HG03159 (cell line): ENCODE data around the gene OR7G2.
"Not testable (repeated sequence)": the region's sequence is repeated elsewhere in the genome, so short reads cannot be mapped to it uniquely, and the experiment has no call there.

ENCODE experiments used
- ATAC-seq: cut with Tn5 transposase; IDR thresholded peaks from one replicate; pipeline ENCODE4 v1.9.1; 2021; ENCODE audit warnings: mild to moderate bottlenecking, moderate library complexity; ENCODE audit not compliant: unreplicated experiment

Gene OR7G2

DNA sequence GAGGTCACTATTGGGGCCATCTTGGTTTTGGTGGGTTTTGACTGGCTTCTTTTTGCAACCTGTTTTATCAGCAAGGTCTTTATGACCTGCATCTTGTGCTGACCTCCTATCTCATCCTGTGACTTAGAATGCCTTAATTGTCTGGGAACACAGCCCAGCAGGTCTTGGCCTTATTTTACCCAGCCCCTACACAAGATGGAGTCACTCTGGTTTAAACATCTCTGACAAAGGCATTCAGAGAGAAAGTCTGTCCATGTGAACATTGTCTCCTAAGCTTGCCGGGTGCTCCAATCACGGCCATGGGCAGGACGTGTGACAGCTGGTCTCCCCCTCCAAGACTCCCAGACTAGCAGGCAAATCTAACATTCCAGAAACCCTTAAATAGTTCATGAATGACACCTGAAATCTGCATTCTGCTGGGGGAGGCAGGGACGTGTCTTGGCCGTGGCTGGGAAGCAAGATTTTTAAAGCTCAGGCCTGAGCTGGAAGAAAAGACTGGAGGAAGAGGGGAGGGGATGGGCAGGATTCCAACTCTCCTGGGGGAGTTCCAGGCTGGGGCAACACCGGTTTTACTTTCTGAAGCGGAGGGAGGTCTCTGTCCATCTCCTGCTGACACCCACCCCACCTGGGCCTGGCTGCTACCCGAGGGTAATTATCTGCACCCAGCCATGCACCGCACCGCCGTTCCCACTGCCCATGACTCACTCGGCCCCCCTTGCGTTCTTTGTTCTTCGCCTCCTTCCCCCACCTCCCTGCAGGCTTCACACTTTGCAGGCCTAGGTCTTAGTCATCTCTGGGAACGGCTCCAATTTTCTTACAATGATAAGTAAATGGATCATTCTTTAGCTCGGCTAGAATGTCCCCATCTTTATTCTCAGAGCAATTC lies 32.0 kb downstream of the OR7G2 start:
- no peak for ATAC-seq

DNA sequence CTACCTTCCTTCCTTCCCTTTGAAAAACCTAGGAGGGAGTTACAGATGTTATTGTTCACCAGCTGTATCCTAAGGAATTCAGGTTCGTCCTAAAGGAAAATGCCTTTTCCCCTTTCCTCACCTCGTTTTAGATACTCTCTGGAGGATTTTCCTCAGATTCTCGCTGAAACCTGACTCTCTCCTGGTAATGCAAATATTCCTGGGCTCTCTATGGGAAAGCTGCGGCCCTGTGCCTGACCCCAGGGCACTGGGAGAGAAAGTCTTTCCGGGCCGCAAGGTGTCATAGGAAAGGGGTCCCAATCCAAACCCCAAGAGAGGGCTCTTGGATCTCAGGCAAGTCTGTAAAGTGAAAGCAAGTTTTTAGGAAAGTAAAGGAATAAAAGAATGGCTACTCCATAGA lies 33.5 kb downstream of the OR7G2 start:
- no peak for ATAC-seq

DNA sequence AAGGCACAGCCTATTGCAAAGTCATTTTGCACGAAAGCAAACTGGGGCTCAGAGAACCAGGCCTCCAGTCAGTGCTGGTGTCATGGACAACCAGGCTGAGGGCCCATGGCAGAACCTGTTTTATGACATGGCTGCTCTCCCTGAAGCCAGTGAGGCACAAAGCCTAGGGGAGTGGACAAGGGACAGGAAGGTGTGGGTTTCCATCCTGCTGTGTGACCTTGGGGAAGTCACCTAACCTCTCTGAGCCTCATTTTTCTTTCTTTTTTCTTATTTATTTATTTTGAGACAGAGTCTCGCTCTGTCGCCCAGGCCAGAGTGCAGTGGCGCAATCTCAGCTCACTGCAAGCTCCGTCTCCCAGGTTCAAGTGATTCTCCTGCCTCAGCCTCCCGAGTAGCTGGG lies 35.6 kb downstream of the OR7G2 start:
- not testable (repeated sequence) for ATAC-seq

DNA sequence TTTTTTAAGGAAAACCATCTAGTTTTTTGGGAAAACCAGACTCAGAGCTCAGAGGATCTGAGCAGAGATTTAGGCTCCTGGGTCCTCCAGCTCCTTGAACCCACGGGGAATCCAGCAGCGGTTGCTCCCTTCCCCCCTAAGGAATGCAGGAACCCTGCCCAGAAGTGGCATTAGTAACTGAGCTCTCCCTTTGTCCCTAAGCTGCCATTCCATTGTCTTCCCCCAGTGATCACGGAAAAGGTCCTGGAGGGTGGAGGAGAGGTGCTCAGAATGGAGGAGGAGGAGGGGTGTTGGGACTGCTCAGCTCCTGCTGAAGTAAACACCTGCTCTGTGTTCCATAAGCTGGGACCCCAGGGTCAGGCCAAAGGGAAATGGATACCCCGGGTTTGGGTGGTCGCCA lies 37.2 kb downstream of the OR7G2 start:
- no peak for ATAC-seq

DNA sequence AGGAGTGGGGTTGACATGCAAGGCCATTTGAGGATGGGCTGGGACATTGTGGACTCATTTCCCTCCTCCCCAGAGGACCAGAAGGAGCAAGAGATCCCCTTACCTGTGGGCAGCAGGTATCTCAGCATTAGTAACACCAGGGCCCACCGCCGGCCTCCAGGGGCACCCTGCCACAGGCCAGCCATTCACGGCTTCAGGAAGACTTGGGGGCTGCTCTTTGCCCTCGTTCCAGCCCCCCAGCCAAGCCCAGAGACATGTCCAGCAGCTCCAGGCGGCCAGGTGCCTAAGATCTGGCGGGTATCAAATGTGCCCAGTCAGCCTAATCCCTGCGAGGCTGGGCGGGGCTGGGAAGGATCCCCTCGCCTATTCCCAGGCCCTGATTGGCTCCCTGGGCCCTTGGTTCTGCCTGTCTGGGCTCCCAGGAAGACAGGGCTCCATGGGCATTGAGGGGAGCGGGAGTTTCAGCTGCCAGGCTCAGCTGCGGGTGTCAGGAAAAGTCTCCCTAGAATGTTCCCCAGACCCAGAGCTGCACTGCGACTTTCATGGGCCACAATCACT lies 41.7 kb downstream of the OR7G2 start:
- ATAC-seq: no peak

DNA sequence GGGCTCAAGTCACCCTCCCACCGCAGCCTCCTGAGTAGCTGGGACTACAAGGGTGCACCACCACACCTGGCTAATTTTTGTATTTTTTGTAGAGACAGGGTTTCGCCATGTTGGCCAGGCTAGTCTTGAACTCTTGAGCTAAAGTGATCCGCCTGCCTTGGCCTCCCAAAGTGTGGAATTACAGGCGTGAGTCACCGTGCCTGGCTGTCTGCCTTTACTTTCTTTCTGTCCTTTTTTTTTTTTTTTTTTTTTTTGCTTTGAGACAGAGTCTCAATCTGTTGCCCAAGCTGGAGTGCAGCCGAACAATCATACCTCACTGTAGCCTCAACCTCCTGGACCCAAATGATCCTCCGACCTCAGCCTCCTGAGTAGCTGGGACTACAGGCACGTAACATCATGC lies 45.4 kb downstream of the OR7G2 start:
- no peak for ATAC-seq

DNA sequence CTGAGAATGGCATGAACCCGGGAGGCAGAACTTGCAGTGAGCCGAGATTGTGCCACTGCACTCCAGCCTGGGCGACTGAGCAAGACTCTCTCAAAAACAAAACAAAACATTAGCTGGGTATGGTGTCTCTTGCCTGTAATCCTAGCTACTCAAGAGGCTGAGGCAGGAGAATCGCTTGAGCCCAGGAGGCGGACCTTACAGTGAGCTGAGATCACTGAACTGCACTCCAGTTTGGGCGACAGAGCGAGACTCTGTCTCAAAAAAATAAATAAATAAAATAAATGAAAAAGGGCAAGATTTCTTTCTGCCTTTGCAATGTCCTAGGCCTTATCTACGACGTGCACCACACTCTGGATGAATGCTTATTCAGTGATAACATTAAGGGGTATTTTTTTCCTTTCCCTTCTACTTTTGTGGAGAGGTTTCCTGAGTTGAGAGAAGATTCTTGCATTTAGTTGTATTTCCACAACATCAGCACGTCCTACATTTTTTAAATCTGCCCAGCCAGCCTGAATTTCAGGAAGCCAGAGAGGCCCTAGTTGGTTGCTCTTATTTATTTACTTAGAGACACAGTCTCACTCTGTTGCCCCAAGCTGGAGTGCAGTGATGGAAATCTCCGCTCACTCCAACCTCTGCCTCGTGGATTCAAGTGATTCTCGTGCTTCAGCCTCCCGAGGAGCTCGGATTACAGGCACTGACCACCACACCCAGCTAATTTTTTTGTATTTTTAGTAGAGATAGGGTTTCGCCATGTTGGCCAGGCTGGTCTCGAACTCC lies 46.5 kb downstream of the OR7G2 start:
- ATAC-seq: no peak

DNA sequence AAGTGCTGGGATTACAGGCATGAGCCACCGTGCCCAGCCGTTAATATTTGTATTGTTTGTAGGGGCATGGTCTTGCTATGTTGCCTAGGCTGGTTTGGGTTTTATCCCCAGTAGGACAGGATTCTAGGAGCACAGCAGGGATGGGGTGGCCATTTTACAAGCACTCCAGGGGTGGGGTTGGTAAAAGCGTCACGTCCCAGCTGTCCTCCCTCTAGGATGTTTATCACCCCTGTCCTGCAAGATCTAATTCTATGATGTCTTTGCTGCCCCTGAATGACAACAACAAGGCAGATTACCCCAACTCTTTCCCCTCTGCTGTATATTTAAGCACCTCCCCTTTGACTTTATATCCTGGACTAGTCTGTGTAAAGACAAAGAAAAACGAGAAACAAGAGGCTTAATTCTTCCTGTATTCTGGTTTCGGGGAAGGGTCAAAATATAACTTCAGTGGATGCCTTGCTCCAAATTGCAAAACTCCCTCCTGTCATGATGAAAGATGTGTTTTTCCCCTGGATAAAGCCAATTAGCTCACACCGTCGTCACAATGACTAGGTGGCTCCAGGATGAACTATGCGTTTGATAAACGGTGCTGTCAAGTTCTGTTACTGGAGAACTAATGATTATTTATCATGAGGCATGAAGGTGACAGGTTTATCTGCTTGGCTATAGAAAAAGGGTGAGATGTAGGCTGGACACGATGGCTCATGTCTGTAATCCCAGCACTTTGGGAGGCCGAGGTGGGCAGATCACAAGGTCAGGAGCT lies 48.2 kb downstream of the OR7G2 start:
- ATAC-seq: no peak

DNA sequence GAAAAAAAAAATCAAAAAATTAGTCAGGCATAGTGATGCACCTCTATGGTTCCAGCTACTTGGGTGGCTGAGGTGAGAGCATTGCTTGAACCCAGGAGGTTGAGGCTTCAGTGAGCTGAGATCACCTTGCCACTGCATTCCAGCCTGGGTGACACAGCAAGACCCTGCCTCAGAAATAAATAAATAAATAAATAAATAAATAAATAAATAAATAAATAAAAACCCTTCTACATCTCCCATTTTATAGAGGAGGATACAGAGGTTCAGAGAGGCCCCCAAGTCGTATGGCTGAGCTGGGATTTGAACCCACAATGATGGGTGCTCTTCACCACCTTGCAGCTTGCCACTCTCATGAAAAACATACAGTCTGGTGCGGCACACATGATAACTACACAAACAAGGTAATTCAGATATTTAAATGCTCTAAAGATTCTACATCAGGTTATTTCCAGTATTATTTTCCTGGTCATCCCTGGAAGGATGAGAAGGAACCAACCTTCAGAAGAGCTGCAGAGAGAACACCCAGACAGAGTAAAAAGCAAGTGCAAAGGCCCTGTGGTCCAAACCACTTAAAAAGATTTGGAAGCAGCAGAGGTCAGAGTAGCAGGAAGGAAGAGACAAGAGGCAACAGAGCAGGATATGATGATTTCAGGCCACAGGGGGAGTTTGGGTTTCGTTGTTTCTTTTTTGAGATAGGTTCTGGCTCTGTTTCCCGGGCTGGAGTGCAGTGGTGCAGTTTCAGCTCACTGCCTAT lies 49.6 kb downstream of the OR7G2 start:
- no peak for ATAC-seq

DNA sequence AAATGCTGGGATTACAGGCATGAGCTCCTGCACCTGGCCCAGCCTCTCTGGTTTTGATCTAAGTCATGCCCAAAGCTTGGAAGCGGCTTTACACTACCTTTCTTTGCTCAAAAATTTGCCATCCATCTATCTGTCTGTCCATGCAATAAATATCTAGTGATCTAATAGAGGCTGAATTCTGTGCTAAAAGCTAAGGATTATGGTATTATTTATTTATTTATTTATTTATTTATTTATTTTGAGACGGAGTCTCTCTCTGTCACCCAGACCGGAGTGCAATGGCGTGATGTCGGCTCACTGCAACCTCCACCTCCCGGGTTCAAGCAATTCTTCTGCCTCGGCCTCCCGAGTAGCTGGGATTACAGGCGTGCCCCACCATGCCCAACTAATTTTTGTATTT lies 51.1 kb downstream of the OR7G2 start:
- ATAC-seq: not testable (repeated sequence)

DNA sequence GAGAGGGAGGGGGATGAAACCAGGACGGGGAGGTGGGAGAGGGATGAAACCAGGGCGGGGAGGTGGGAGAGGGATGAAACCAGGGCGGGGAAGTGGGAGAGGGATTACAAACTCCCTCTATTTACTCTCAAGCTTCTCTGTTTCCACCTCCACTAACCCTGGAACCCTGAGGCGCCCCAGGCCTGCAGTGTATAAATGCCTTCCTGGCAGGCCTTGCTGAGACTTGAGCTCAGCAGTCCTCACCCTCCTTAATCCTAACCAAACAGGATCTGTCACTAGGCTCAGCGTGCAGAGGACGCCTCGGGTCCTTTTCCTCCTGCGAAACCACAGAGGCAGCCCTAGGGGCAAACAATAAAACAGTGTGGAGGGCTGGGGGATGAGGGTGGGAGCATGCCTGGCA lies 52.5 kb downstream of the OR7G2 start:
- ATAC-seq: no peak

DNA sequence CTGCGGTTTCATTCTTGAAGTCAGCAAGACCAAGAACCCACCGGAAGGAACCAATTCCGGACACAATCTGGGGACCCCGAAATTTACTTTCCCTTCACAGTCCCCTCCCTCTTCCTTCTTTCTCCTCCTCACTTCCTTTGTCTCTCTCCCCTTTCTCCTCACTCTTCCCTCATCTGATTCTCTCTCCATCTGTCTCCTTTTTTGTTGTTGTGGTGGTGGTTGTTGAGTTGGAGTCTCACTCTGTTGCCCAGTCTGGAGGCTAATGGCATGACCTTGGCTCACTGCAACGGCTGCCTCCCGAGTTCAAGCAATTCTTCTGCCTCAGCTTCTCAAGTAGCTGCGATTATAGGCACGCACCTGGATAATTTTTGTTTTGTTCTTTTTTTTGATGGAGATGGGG lies 53.1 kb downstream of the OR7G2 start:
- ATAC-seq: no peak

DNA sequence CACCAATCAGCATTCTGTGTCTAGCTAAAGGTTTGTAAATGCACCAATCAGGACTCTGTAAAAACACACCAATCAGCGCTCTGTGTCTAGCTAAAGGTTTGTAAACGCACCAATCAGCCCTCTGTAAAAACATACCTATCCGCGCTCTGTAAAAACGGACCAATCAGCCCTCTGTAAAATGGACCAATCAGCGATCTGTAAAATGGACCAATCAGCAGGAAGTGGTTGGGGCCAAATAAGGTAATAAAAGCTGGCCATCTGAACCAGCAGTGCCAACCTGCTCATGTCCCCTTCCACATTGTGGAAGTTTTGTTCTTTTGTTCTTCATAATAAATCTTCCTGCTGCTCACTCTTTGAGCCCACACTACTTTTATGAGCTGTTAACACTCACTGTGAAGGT lies 53.6 kb downstream of the OR7G2 start:
- not testable (repeated sequence) for ATAC-seq

DNA sequence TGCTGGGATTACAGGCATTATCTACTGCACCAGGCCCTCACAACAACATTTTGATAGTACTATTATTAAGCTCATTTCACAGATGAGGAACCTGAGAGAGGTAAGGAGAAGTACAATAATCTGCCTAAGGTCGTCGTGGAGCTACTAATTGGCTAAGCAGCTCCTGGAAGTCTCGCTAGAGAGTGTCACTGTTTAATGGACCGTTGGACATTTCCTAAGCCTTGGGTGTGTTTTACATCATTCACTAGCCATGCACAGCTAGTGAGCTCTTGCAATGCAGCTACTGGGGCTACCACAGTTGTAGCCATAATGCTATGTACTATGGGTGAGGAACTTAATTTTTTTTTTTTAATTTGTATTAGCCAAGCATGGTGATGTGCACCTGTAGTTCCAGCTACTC lies 54.4 kb downstream of the OR7G2 start:
- no peak for ATAC-seq
